Measurements from ENCODE around the gene ARF6.

Gene ARF6

DNA sequence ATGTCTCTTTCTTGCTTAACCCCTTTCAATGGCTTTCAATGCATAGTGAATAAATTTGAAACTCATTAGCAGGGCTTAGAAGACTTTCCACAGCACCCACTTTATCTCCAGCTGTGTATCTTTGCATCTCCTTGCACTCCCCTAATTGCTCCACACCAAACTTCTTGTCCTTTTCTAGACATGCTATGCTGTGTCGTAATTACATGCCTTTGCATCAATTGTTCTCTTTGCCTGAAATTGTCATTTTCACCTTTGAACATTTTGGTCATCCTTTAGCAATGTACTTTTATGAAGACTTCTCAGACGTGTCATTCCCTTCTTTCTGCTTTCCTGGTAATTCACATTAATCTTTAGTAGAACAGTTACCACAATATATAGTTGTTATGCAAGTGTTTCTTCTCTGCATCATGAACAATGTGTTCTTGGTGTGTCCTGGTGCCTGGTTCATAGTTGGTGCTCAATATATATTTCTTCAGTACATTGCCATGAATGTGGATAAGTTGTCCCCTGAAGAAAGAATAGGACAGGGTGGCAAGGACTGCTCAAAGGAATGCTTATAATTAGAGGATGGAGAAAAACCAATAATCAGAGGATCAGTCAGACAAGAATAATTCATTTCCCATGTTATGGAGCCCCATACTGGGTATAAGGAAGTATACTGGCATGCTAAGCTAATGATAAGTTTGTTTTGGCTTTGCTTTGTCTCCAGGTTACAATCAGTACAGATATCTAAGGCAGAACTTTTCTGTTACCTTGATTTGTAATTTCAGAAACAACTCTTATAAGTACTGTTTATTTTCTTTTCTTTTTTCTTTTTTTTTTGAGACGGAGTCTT lies 27.2 kb downstream of the ARF6 start (continued):
- no peak for TF ChIP-seq ZFP30 (CRISPR knock-in tag; IDR thresholded peaks at IDR 0.05)
- no peak for TF ChIP-seq BACH2 (CRISPR knock-in tag; IDR thresholded peaks at IDR 0.05; ENCODE audit: borderline replicate concordance)
- no peak for TF ChIP-seq OSR1 (CRISPR knock-in tag; IDR thresholded peaks at IDR 0.05)
- no peak for TF ChIP-seq ARNTL (CRISPR knock-in tag; IDR thresholded peaks at IDR 0.05; ENCODE audit: borderline replicate concordance, low read depth)
- TF ChIP-seq TOX (CRISPR knock-in tag; IDR thresholded peaks at IDR 0.05; ENCODE audit: borderline replicate concordance): no peak
- no peak for TF ChIP-seq ZNF8 (CRISPR knock-in tag; IDR thresholded peaks at IDR 0.05)
- TF ChIP-seq, protein P1, sequence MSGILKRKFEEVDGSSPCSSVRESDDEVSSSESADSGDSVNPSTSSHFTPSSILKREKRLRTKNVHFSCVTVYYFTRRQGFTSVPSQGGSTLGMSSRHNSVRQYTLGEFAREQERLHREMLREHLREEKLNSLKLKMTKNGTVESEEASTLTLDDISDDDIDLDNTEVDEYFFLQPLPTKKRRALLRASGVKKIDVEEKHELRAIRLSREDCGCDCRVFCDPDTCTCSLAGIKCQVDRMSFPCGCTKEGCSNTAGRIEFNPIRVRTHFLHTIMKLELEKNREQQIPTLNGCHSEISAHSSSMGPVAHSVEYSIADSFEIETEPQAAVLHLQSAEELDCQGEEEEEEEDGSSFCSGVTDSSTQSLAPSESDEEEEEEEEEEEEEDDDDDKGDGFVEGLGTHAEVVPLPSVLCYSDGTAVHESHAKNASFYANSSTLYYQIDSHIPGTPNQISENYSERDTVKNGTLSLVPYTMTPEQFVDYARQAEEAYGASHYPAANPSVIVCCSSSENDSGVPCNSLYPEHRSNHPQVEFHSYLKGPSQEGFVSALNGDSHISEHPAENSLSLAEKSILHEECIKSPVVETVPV (CRISPR knock-in tag; IDR thresholded peaks at IDR 0.05): no peak

DNA sequence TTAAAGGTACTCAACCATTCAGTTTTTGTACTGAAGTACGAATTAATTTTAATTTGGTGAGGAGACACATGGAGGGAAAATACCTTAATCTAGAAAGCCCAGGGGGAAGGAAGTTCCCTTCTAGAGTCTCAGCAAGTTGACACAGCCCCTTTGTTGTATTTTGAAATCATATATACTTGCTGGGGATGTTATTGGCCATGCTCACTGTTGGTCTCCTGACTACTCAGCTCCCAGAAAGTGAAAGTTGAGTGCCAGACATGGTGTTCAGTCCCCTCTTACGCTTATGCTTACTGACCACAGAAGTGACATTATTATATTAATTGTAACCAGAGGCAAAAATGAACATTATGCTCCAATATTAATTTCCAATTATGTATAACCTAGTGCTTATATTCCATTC lies 28.1 kb downstream of the ARF6 start:
- no peak for ATAC-seq
- no peak for TF ChIP-seq TOX (CRISPR knock-in tag; IDR thresholded peaks at IDR 0.05; ENCODE audit: borderline replicate concordance)
- TF ChIP-seq BACH2 (CRISPR knock-in tag; IDR thresholded peaks at IDR 0.05; ENCODE audit: borderline replicate concordance): no peak
- no peak for TF ChIP-seq RARB (CRISPR knock-in tag; IDR thresholded peaks at IDR 0.05)
- TF ChIP-seq, protein P1 (CRISPR knock-in tag; IDR thresholded peaks at IDR 0.05): no peak
- no peak for TF ChIP-seq ESRRG (CRISPR knock-in tag; IDR thresholded peaks at IDR 0.05)
- TF ChIP-seq ZNF565 (CRISPR knock-in tag; conservative IDR thresholded peaks at IDR 0.05; ENCODE audit: low read depth): no peak
- no peak for TF ChIP-seq SNAI2 (CRISPR knock-in tag; IDR thresholded peaks at IDR 0.05)

DNA sequence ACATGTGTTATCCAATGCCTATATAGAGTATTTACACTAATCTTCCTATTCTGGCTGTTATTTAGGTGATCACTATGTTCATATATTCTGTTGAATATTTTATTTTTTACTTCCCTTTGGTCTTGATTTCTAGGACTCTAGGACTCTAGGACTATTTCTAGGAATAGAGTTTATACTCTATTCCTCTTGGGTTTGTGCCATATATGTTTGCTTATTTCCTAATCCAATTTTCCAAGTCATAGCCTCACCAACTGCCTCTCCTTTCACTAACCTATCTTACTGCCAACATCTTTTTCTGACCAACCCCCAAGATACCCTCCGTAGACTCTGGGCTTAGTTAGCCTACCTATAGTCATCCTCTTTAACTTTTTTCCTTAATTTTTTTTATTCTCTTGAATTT lies 28.5 kb downstream of the ARF6 start:
- TF ChIP-seq ARNTL (CRISPR knock-in tag; IDR thresholded peaks at IDR 0.05; ENCODE audit: borderline replicate concordance, low read depth): no peak
- TF ChIP-seq, protein P2, sequence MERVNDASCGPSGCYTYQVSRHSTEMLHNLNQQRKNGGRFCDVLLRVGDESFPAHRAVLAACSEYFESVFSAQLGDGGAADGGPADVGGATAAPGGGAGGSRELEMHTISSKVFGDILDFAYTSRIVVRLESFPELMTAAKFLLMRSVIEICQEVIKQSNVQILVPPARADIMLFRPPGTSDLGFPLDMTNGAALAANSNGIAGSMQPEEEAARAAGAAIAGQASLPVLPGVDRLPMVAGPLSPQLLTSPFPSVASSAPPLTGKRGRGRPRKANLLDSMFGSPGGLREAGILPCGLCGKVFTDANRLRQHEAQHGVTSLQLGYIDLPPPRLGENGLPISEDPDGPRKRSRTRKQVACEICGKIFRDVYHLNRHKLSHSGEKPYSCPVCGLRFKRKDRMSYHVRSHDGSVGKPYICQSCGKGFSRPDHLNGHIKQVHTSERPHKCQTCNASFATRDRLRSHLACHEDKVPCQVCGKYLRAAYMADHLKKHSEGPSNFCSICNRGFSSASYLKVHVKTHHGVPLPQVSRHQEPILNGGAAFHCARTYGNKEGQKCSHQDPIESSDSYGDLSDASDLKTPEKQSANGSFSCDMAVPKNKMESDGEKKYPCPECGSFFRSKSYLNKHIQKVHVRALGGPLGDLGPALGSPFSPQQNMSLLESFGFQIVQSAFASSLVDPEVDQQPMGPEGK (CRISPR knock-in tag; IDR thresholded peaks at IDR 0.05; ENCODE audit: borderline replicate concordance): no peak
- no peak for TF ChIP-seq ESRRG (CRISPR knock-in tag; IDR thresholded peaks at IDR 0.05)
- TF ChIP-seq, protein P1 (CRISPR knock-in tag; IDR thresholded peaks at IDR 0.05): no peak
- TF ChIP-seq ZNF8 (CRISPR knock-in tag; IDR thresholded peaks at IDR 0.05): no peak
- TF ChIP-seq SNAI2 (CRISPR knock-in tag; IDR thresholded peaks at IDR 0.05): no peak
- no peak for TF ChIP-seq ZNF565 (CRISPR knock-in tag; conservative IDR thresholded peaks at IDR 0.05; ENCODE audit: low read depth)
- no peak for TF ChIP-seq ISL1 (CRISPR knock-in tag; IDR thresholded peaks at IDR 0.05)
- no peak for TF ChIP-seq GLIS3 (CRISPR knock-in tag; IDR thresholded peaks at IDR 0.05)
- no peak for TF ChIP-seq ZFP3 (CRISPR knock-in tag; IDR thresholded peaks at IDR 0.05)
- TF ChIP-seq, protein P3, sequence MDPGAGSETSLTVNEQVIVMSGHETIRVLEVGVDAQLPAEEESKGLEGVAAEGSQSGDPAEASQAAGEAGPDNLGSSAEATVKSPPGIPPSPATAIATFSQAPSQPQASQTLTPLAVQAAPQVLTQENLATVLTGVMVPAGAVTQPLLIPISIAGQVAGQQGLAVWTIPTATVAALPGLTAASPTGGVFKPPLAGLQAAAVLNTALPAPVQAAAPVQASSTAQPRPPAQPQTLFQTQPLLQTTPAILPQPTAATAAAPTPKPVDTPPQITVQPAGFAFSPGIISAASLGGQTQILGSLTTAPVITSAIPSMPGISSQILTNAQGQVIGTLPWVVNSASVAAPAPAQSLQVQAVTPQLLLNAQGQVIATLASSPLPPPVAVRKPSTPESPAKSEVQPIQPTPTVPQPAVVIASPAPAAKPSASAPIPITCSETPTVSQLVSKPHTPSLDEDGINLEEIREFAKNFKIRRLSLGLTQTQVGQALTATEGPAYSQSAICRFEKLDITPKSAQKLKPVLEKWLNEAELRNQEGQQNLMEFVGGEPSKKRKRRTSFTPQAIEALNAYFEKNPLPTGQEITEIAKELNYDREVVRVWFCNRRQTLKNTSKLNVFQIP (CRISPR knock-in tag; IDR thresholded peaks at IDR 0.05; ENCODE audit: borderline replicate concordance, low read depth): no peak
- no peak for TF ChIP-seq TCF4 (CRISPR knock-in tag; IDR thresholded peaks at IDR 0.05; ENCODE audit: borderline replicate concordance)
- TF ChIP-seq, protein P4, sequence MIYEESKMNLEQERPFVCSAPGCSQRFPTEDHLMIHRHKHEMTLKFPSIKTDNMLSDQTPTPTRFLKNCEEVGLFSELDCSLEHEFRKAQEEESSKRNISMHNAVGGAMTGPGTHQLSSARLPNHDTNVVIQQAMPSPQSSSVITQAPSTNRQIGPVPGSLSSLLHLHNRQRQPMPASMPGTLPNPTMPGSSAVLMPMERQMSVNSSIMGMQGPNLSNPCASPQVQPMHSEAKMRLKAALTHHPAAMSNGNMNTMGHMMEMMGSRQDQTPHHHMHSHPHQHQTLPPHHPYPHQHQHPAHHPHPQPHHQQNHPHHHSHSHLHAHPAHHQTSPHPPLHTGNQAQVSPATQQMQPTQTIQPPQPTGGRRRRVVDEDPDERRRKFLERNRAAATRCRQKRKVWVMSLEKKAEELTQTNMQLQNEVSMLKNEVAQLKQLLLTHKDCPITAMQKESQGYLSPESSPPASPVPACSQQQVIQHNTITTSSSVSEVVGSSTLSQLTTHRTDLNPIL (CRISPR knock-in tag; IDR thresholded peaks at IDR 0.05; ENCODE audit: low read depth): no peak
- no peak for TF ChIP-seq ZC3H10 (CRISPR knock-in tag; IDR thresholded peaks at IDR 0.05)
- ATAC-seq: no peak
